Activated naive CD8-positive, alpha-beta T cell treated with anti-CD3 and anti-CD28 coated beads, Interleukin-2, amount 10 ng/mL, durations not matched to agents 7 days and 5 days (primary cell): ENCODE results near the gene GOLM1. TPM values are rescaled to one million over a fixed set of nuclear protein-coding genes. Genes with fewer than 3 reads are reported as not detected.
"Not testable (repeated sequence)": the region's sequence is repeated elsewhere in the genome, so short reads cannot be mapped to it uniquely, and the experiment has no call there.

Experiments used
- ATAC-seq: fragments of 150-1000 bp; cut with Tn5 transposase; one replicate; pipeline ENCODE4 v1.10.0; 2021; ENCODE audit warnings: low read depth, moderate library complexity
- POLR2A ChIA-PET: fragments of 350-600 bp; sonication (Branson Sonifier 250); formaldehyde crosslinking; loops from one replicate; lab custom pipeline; 2021; ENCODE audit warnings: antibody characterized with exemption; lab: Charles Lee
- DNase-seq: peaks from one replicate; pipeline ENCODE4 v3.0.0; 2021
- H3K27ac Mint-ChIP-seq: one replicate; pipeline ENCODE4 v1.8.0; 2022; ENCODE audit warnings: mild to moderate bottlenecking, mixed read lengths
- H3K27me3 Mint-ChIP-seq: one replicate; pipeline ENCODE4 v1.8.0; 2022; ENCODE audit warnings: mild to moderate bottlenecking, moderate library complexity, mixed read lengths
- H3K36me3 Mint-ChIP-seq: one replicate; pipeline ENCODE4 v1.8.0; 2021; ENCODE audit warnings: mild to moderate bottlenecking, mixed read lengths
- H3K4me1 Mint-ChIP-seq: one replicate; pipeline ENCODE4 v1.8.0; 2021; ENCODE audit warnings: mixed read lengths
- H3K4me3 Mint-ChIP-seq: one replicate; pipeline ENCODE4 v1.8.0; 2022; ENCODE audit warnings: mild to moderate bottlenecking, moderate library complexity, mixed read lengths
- H3K9me3 Mint-ChIP-seq: one replicate; pipeline ENCODE4 v1.8.0; 2021; ENCODE audit warnings: mixed read lengths
- total RNA-seq, 2 experiments: library from RNA; stranded (reverse); gene quantifications; one replicate each; pipeline ENCODE4 v1.2.3, GENCODE V29; 2021

GOLM1 gene
- total RNA-seq, 2 experiments from 2014 or later: 1.4 to 1.9 TPM

- ATAC-seq: no peak
Observed at GRCh38 chr9:86075132-86076109, 23.9 kb downstream of the GOLM1 start.

DNA sequence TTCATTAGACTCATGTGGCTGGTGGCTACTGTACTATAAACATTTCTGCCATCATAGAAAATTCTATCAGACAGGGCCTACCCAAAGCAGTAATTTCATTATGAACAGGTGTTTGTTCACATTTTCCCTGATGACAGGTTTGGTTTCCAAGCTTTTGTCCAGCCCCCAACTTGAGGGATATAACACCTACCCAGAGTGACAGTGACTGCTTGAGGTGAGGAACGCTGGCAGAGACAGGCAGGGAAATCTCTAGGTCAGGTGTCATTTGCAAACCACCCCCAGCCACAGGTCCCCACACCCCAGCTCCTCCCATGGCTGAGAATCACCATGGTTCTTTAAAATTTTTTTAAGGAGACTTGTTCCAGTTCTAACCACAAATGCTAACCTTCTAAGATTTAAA, 25.5 kb downstream of the GOLM1 start:
- POLR2A ChIA-PET: no interaction called here
- H3K36me3 Mint-ChIP-seq: no peaks in the 10 kb centered on the region

More at GRCh38 chr9:86075132-86076109, 23.9 kb downstream of the GOLM1 start:
- Mint-ChIP-seq H3K4me1 (peaks cover 2% of the 10 kb centered on the region), H3K27me3 (no peaks in the 10 kb centered on the region), H3K27ac (no peak overlapping the region), H3K4me3 (no peak overlapping the region), H3K9me3 (no peaks in the 10 kb centered on the region), H3K36me3 (no peaks in the 10 kb centered on the region)
- POLR2A ChIA-PET: no interaction called here
- DNase-seq: no peak

DNA sequence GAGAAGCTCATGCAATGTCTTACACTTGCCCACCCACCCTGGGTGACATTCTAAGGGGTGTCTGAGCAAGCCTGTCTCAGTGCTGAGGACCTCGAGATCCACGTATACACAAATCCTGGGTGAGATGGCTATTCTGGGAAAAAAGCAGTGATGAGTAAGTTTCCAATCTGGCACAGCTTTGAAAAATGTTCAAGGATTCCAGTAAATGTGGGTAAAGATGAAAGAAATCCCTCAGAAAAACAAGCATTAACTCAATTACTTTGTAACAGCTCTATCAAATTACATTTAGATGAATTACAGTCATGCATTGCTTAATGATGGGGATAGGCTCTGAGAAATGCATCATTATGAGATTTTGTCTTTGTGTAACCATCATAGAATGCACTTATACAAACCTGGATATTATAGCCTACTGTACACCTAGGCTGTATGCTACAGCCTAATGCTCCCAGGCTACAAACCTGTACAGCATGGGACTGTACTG, 26.9 kb downstream of the GOLM1 start:
- H3K27me3 Mint-ChIP-seq: no peaks in the 10 kb centered on the region
- peaks cover 2% of the 10 kb centered on the region for H3K4me1 Mint-ChIP-seq
- POLR2A ChIA-PET: no interaction called here
- DNase-seq: no peak
- H3K9me3 Mint-ChIP-seq: no peaks in the 10 kb centered on the region
- no peak overlapping the region for H3K27ac Mint-ChIP-seq
- no peak for ATAC-seq
- H3K4me3 Mint-ChIP-seq: no peak overlapping the region
- H3K36me3 Mint-ChIP-seq: no peaks in the 10 kb centered on the region

More for the DNA sequence above, 25.5 kb downstream of the GOLM1 start:
- Mint-ChIP-seq H3K27me3 (no peaks in the 10 kb centered on the region), H3K27ac (no peak overlapping the region), H3K4me3 (no peak overlapping the region), H3K4me1 (peaks cover 2% of the 10 kb centered on the region), H3K9me3 (no peaks in the 10 kb centered on the region)
- no peak for DNase-seq
- no peak for ATAC-seq

DNA sequence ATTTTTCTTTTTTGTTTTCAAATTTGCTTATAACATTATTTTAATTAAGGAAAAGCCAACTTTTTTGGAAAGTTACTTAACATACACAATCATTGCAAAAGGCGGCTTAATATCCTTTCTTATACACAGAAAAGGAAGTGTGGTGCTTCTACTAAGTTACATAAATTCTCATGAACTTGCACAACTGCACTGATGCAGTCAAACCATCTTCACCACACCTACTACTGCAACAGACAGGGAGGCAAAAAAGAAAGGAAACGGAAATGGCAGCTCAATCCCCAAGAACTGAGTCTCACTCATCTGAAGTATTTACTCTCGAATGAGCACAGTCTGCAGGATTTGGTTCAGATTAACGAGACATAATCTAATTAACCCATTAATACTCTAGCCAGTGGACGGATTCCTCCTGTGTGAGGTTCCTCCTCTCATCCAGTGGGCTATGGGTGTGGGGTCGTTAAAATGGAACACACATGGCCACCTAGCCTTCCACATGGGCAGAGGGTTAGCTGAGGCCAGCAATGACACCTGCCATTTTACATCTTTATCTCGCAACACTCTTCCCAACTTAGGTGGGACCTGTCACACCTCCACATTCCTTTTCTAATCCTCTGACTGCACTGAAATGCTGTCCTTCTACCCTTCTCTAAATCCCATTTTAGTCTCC, 30.0 kb downstream of the GOLM1 start:
- Mint-ChIP-seq H3K27ac (no peak overlapping the region), H3K36me3 (no peaks in the 10 kb centered on the region), H3K4me1 (no peaks in the 10 kb centered on the region), H3K4me3 (no peak overlapping the region), H3K9me3 (no peaks in the 10 kb centered on the region), H3K27me3 (no peaks in the 10 kb centered on the region)
- DNase-seq: no peak
- POLR2A ChIA-PET: no interaction called here
- ATAC-seq: no peak

DNA sequence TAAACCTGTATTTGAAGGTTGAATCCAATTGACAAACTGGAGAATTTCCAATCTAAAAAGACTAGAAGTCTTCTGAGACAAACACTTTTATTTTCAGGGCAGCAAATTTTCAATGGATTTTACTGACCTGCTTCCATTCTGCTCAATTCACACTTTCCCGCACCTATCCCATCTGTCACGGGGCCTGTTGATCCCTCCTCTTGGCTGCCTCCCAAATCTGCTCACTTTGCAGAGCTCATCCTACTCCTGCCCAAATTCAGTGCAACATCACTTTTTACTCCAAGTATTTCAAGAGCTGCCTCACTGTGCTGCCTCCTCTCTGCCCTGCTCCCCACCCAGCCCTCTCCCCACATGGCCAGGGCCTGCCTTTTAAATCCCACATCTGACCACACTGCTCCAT, 35.1 kb downstream of the GOLM1 start:
- Mint-ChIP-seq H3K27me3 (peaks cover 3% of the 10 kb centered on the region), H3K36me3 (no peaks in the 10 kb centered on the region), H3K9me3 (no peaks in the 10 kb centered on the region), H3K27ac (no peak overlapping the region), H3K4me3 (no peak overlapping the region), H3K4me1 (peaks cover 4% of the 10 kb centered on the region)
- ATAC-seq: no peak
- no peak for DNase-seq
- POLR2A ChIA-PET: no interaction called here

GRCh38 chr9:86062845-86063693, 36.3 kb downstream of the GOLM1 start:
- peaks cover 4% of the 10 kb centered on the region for H3K4me1 Mint-ChIP-seq
- H3K27ac Mint-ChIP-seq: no peak overlapping the region
- POLR2A ChIA-PET: no interaction called here
- no peak overlapping the region for H3K4me3 Mint-ChIP-seq
- ATAC-seq: no peak
- H3K27me3 Mint-ChIP-seq: peaks cover 4% of the 10 kb centered on the region
- no peak for DNase-seq
- H3K9me3 Mint-ChIP-seq: no peaks in the 10 kb centered on the region
- H3K36me3 Mint-ChIP-seq: no peaks in the 10 kb centered on the region

DNA sequence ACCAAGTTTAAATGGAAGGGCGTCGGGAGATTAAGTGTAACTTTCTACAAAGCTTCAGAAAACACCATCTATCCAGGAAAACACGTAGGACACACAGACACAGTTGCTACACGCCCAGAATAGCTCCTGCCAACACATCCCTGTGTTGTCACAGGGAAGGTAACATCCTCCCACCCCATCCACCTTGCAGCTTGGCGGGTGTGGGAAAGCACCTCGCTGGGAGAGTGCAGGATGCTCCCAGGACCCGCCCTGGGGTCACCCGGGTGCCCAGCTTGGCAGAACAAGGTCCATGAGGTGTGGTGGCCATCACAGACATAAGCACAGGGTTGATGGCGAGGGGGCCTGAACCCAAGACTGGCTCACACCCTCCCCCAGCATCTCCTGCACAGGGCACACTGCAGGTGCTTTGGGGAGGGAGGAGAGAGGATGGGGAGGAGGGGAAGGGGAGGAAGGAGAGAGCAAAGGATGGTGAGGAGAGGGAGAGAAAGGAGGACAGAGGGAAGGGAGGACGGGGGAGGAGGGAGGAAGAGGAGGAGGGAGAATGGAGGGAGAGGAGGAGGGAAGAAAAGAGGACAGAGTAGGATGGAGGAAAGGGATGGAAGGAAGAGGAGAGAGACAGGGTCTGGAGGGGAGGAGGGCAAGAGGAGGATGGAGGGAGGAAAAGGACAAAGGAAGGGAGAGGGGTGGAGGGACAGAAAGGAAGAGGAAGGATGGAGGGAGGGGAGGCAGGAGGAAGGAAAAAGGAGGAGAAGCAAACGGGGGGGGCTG, 37.2 kb downstream of the GOLM1 start:
- POLR2A ChIA-PET: no interaction called here
- Mint-ChIP-seq H3K4me1 (peaks cover 4% of the 10 kb centered on the region), H3K4me3 (no peak overlapping the region), H3K27me3 (peaks cover 4% of the 10 kb centered on the region), H3K9me3 (no peaks in the 10 kb centered on the region), H3K27ac (no peak overlapping the region), H3K36me3 (no peaks in the 10 kb centered on the region)
- ATAC-seq (no peak), DNase-seq (no peak)

GRCh38 chr9:86057491-86057890, 41.9 kb downstream of the GOLM1 start:
- DNase-seq (no peak), ATAC-seq (no peak)
- peaks cover 4% of the 10 kb centered on the region for H3K27me3 Mint-ChIP-seq
- no peaks in the 10 kb centered on the region for H3K9me3 Mint-ChIP-seq
- no peak overlapping the region for H3K27ac Mint-ChIP-seq
- no peaks in the 10 kb centered on the region for H3K36me3 Mint-ChIP-seq
- H3K4me3 Mint-ChIP-seq: no peak overlapping the region
- POLR2A ChIA-PET: no interaction called here
- H3K4me1 Mint-ChIP-seq: no peaks in the 10 kb centered on the region

- H3K4me3 Mint-ChIP-seq: no peak overlapping the region
- no peaks in the 10 kb centered on the region for H3K9me3 Mint-ChIP-seq
- no peak for ATAC-seq
- no peaks in the 10 kb centered on the region for H3K4me1 Mint-ChIP-seq
- H3K36me3 Mint-ChIP-seq: no peaks in the 10 kb centered on the region
- no peak overlapping the region for H3K27ac Mint-ChIP-seq
- no peak for DNase-seq
- POLR2A ChIA-PET: no interaction called here
- H3K27me3 Mint-ChIP-seq: peaks cover 18% of the 10 kb centered on the region
Observed at GRCh38 chr9:86054695-86055094, 44.7 kb downstream of the GOLM1 start.

- DNase-seq (no peak), ATAC-seq (no peak)
- Mint-ChIP-seq H3K4me3 (no peak overlapping the region), H3K27ac (no peak overlapping the region), H3K4me1 (no peaks in the 10 kb centered on the region), H3K9me3 (no peaks in the 10 kb centered on the region), H3K36me3 (no peaks in the 10 kb centered on the region), H3K27me3 (peaks cover 18% of the 10 kb centered on the region)
- POLR2A ChIA-PET: no interaction called here
Observed at GRCh38 chr9:86052556-86053468, 46.5 kb downstream of the GOLM1 start.

GRCh38 chr9:86048018-86048742, 51.2 kb downstream of the GOLM1 start:
- ATAC-seq, H3K4me3 Mint-ChIP-seq, POLR2A ChIA-PET, H3K4me1 Mint-ChIP-seq, H3K36me3 Mint-ChIP-seq, DNase-seq, H3K9me3 Mint-ChIP-seq, H3K27ac Mint-ChIP-seq: not testable (repeated sequence)
- peaks cover 18% of the 10 kb centered on the region for H3K27me3 Mint-ChIP-seq
